MM.1S (cell line): ENCODE results near the gene VAV2.

Experiments used
- DNase-seq: peaks from one replicate; pipeline ENCODE4 v3.0.0-alpha.2; 2015
- H2AFZ ChIP-seq: fragments of 300-600 bp; sonication (generic); 2 replicates; pipeline ENCODE4 v1.6.0; 2016; ENCODE audit warnings: antibody characterized with exemption, low read length
- H3F3A ChIP-seq: fragments of 300-600 bp; sonication (generic); 2 replicates; pipeline ENCODE4 v1.6.1; 2016; ENCODE audit warnings: mild to moderate bottlenecking, antibody characterized with exemption, low read length, moderate library complexity, mixed read lengths; ENCODE audit not compliant: insufficient read depth
- H3K27ac ChIP-seq: fragments of 300-600 bp; sonication (generic); 2 replicates; pipeline ENCODE4 v1.5.1; 2016; ENCODE audit warnings: mild to moderate bottlenecking, low read length
- H3K27me3 ChIP-seq: fragments of 300-600 bp; sonication (generic); replicated peaks from 2 replicates; pipeline ENCODE4 v1.6.0; 2016; ENCODE audit warnings: low read length; ENCODE audit not compliant: insufficient read depth
- H3K36me3 ChIP-seq: fragments of 300-600 bp; sonication (generic); replicated peaks from 2 replicates; pipeline ENCODE4 v1.6.1; 2016; ENCODE audit warnings: mild to moderate bottlenecking, low read length, mixed read lengths; ENCODE audit not compliant: insufficient read depth
- H3K4me1 ChIP-seq: fragments of 300-600 bp; sonication (generic); 2 replicates; pipeline ENCODE4 v1.6.1; 2016; ENCODE audit warnings: low read length, mixed read lengths
- H3K4me2 ChIP-seq: fragments of 300-600 bp; sonication (generic); 2 replicates; pipeline ENCODE4 v1.6.0; 2016; ENCODE audit warnings: low read depth, low read length
- H3K4me3 ChIP-seq: fragments of 300-600 bp; sonication (generic); 2 replicates; pipeline ENCODE4 v1.5.1; 2016; ENCODE audit warnings: low read length, mixed read lengths
- H3K79me2 ChIP-seq: fragments of 300-600 bp; sonication (generic); 2 replicates; pipeline ENCODE4 v1.6.1; 2016; ENCODE audit warnings: mixed run types, low read length, mixed read lengths
- H3K9ac ChIP-seq: fragments of 300-600 bp; sonication (generic); 2 replicates; pipeline ENCODE4 v1.6.1; 2016; ENCODE audit warnings: low read length, mixed read lengths
- H3K9me2 ChIP-seq: fragments of 300-600 bp; sonication (generic); replicated peaks from 2 replicates; pipeline ENCODE4 v1.6.1; 2016; ENCODE audit warnings: mild to moderate bottlenecking, low read length, mixed read lengths; ENCODE audit not compliant: insufficient read depth
- H3K9me3 ChIP-seq: fragments of 300-600 bp; sonication (generic); replicated peaks from 2 replicates; pipeline ENCODE4 v1.6.1; 2016; ENCODE audit warnings: mild to moderate bottlenecking, low read length, mixed read lengths; ENCODE audit not compliant: insufficient read depth
- H4K20me1 ChIP-seq: fragments of 300-600 bp; sonication (generic); 2 replicates; pipeline ENCODE4 v1.6.1; 2016; ENCODE audit warnings: mild to moderate bottlenecking, low read length, moderate library complexity, mixed read lengths; ENCODE audit not compliant: insufficient read depth
- EZH2 ChIP-seq: fragments of 300-600 bp; sonication (generic); optimal IDR thresholded peaks from 2 replicates; pipeline ENCODE3; 2017; ENCODE audit warnings: low read depth, mild to moderate bottlenecking, antibody characterized with exemption, low read length, mixed read lengths
- EZH2phosphoT487 ChIP-seq: fragments of 300-600 bp; sonication (generic); IDR thresholded peaks from 2 replicates; pipeline ENCODE4 v1.6.1; 2018; ENCODE audit warnings: antibody characterized with exemption, low read length
- TF ChIP-seq, protein P1 (sequence below): fragments of 300-600 bp; sonication (generic); IDR thresholded peaks from 2 replicates; pipeline ENCODE4 v1.5.1; 2016; ENCODE audit warnings: antibody characterized with exemption, low read length, mixed read lengths

Gene VAV2

GRCh38 chr9:133855802-133856521 lies 136.2 kb downstream of the VAV2 start:
- Histone ChIP-seq H3K27me3 (peaks cover 21% of the 10 kb centered on the region), H3K27ac (no peak overlapping the region), H3K4me3 (no peak overlapping the region), H3K4me1 (no peaks in the 10 kb centered on the region), H3F3A (no peaks in the 10 kb centered on the region), H3K79me2 (no peaks in the 10 kb centered on the region), H4K20me1 (no peaks in the 10 kb centered on the region), H3K36me3 (no peaks in the 10 kb centered on the region), H3K4me2 (no peak overlapping the region), H3K9me3 (no peaks in the 10 kb centered on the region), H3K9ac (no peak overlapping the region), H3K9me2 (no peaks in the 10 kb centered on the region), H2AFZ (no peak overlapping the region)
- DNase-seq = no peak
- TF ChIP-seq, protein P1, sequence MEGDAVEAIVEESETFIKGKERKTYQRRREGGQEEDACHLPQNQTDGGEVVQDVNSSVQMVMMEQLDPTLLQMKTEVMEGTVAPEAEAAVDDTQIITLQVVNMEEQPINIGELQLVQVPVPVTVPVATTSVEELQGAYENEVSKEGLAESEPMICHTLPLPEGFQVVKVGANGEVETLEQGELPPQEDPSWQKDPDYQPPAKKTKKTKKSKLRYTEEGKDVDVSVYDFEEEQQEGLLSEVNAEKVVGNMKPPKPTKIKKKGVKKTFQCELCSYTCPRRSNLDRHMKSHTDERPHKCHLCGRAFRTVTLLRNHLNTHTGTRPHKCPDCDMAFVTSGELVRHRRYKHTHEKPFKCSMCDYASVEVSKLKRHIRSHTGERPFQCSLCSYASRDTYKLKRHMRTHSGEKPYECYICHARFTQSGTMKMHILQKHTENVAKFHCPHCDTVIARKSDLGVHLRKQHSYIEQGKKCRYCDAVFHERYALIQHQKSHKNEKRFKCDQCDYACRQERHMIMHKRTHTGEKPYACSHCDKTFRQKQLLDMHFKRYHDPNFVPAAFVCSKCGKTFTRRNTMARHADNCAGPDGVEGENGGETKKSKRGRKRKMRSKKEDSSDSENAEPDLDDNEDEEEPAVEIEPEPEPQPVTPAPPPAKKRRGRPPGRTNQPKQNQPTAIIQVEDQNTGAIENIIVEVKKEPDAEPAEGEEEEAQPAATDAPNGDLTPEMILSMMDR = no peak
- TF ChIP-seq EZH2phosphoT487 (no peak), EZH2 (no peak)

DNA sequence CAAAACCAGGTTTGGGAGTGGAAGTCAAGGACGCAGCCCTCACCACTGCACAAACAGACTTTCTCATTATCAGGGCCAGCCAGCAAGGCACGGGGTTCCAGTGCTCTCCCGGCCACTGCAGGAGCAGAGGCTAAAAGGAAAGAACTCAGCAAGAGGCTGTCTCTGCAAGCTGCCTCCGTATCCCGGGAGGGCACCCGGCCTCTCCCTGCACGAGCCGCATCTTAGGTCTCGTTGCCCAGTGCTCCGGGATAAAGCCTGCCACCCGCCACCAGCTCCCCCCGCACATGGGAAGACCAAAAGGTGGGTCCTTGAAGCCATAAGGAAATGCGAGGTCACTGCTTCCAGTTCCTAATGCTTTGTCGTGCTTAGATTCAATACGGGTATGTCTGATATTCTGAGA lies 136.8 kb downstream of the VAV2 start:
- no peaks in the 10 kb centered on the region for H3K4me1 ChIP-seq
- H3K4me3 ChIP-seq = no peak overlapping the region
- no peak overlapping the region for H3K4me2 ChIP-seq
- TF ChIP-seq EZH2phosphoT487 (no peak), EZH2 (no peak)
- TF ChIP-seq, protein P1 = no peak
- H3K9me3 ChIP-seq = no peaks in the 10 kb centered on the region
- DNase-seq = no peak
- H4K20me1 ChIP-seq = no peaks in the 10 kb centered on the region
- H3K9me2 ChIP-seq = no peaks in the 10 kb centered on the region
- H3K9ac ChIP-seq = no peak overlapping the region
- no peak overlapping the region for H3K27ac ChIP-seq
- H3K27me3 ChIP-seq = peaks cover 22% of the 10 kb centered on the region
- H3K36me3 ChIP-seq = no peaks in the 10 kb centered on the region
- H3K79me2 ChIP-seq = no peaks in the 10 kb centered on the region
- no peak overlapping the region for H2AFZ ChIP-seq
- H3F3A ChIP-seq = no peaks in the 10 kb centered on the region

GRCh38 chr9:133854765-133855164 lies 137.4 kb downstream of the VAV2 start:
- Histone ChIP-seq H3K4me2 (no peak overlapping the region), H3K9ac (no peak overlapping the region), H3K9me2 (no peaks in the 10 kb centered on the region), H3K4me3 (no peak overlapping the region), H3K36me3 (no peaks in the 10 kb centered on the region), H3K27ac (no peak overlapping the region), H3F3A (no peaks in the 10 kb centered on the region), H2AFZ (no peak overlapping the region), H3K9me3 (no peaks in the 10 kb centered on the region), H4K20me1 (no peaks in the 10 kb centered on the region), H3K27me3 (peaks cover 25% of the 10 kb centered on the region), H3K79me2 (no peaks in the 10 kb centered on the region), H3K4me1 (no peaks in the 10 kb centered on the region)
- no peak for DNase-seq
- TF ChIP-seq EZH2phosphoT487 (no peak), EZH2 (no peak)
- TF ChIP-seq, protein P1 = no peak
